Activated CD8-positive, alpha-beta memory T cell treated with anti-CD3 and anti-CD28 coated beads, Interleukin-2, amount 50 U/mL, for 24 hours (primary cell): ENCODE measurements around the gene LEFTY1.

Source experiments
- DNase-seq: peaks from one replicate; pipeline ENCODE4 v3.0.0-alpha.2; 2020; ENCODE audit errors: extremely low read depth

The LEFTY1 gene

GRCh38 chr1:225873281-225873850, 15.6 kb downstream of the LEFTY1 start:
- no peak for DNase-seq

GRCh38 chr1:225872075-225872430, 16.9 kb downstream of the LEFTY1 start:
- no peak for DNase-seq

- no peak for DNase-seq
Observed at GRCh38 chr1:225871359-225872074, 17.4 kb downstream of the LEFTY1 start.

GRCh38 chr1:225870911-225871310, 18.0 kb downstream of the LEFTY1 start:
- no peak for DNase-seq

- no peak for DNase-seq
Observed at GRCh38 chr1:225868631-225869330, 20.2 kb downstream of the LEFTY1 start.

GRCh38 chr1:225866981-225867380, 22.0 kb downstream of the LEFTY1 start:
- DNase-seq, result no peak

- DNase-seq, result peak; percentile 44
Observed at GRCh38 chr1:225866061-225866837, 22.7 kb downstream of the LEFTY1 start.

- no peak for DNase-seq
Observed at GRCh38 chr1:225865514-225865913, 23.4 kb downstream of the LEFTY1 start.

- no peak for DNase-seq
Observed at GRCh38 chr1:225863167-225863566, 25.8 kb downstream of the LEFTY1 start.

GRCh38 chr1:225862581-225862950, 26.4 kb downstream of the LEFTY1 start:
- no peak for DNase-seq

- DNase-seq, result no peak
Observed at GRCh38 chr1:225861834-225862580, 26.9 kb downstream of the LEFTY1 start.

- DNase-seq, result no peak
Observed at GRCh38 chr1:225860876-225861441, 28.0 kb downstream of the LEFTY1 start.

- no peak for DNase-seq
Observed at GRCh38 chr1:225860107-225860506, 28.8 kb downstream of the LEFTY1 start.

GRCh38 chr1:225859151-225859550, 29.8 kb downstream of the LEFTY1 start:
- DNase-seq, result no peak

GRCh38 chr1:225857256-225857655, 31.7 kb downstream of the LEFTY1 start:
- DNase-seq, result no peak

GRCh38 chr1:225855503-225856300, 33.2 kb downstream of the LEFTY1 start:
- DNase-seq, result no peak

- no peak for DNase-seq
Observed at GRCh38 chr1:225853441-225853840, 35.5 kb downstream of the LEFTY1 start.

GRCh38 chr1:225852413-225853124, 36.4 kb downstream of the LEFTY1 start:
- no peak for DNase-seq

- no peak for DNase-seq
Observed at GRCh38 chr1:225851805-225852204, 37.1 kb downstream of the LEFTY1 start.

GRCh38 chr1:225850370-225850769, 38.6 kb downstream of the LEFTY1 start:
- DNase-seq, result no peak
